ENCODE results near the gene PGAP3.

The PGAP3 gene

GRCh38 chr17:39639566-39640458 is 48.0 kb downstream of the PGAP3 start:
- TF ChIP-seq CTCF (IDR thresholded peaks at IDR 0.05), result no peak

GRCh38 chr17:39639043-39639442 is 48.8 kb downstream of the PGAP3 start:
- TF ChIP-seq CTCF (IDR thresholded peaks at IDR 0.05), result no peak

- no peak for TF ChIP-seq CTCF (IDR thresholded peaks at IDR 0.05)
These were observed 49.5 kb downstream of the PGAP3 start for GRCh38 chr17:39638317-39638716.

- no peak; the same call in 1 of the 2 replicates for TF ChIP-seq CTCF (IDR thresholded peaks at IDR 0.05)
These were observed 50.7 kb downstream of the PGAP3 start, which contains the start of gene STARD3 for GRCh38 chr17:39636927-39637736. STARD3 (plus strand) TSS chr17:39637144; CDS start chr17:39653532, 16,388 bp downstream.

GRCh38 chr17:39636587-39636926 is 51.3 kb downstream of the PGAP3 start:
- no peak for TF ChIP-seq CTCF (IDR thresholded peaks at IDR 0.05)

- no peak for TF ChIP-seq CTCF (IDR thresholded peaks at IDR 0.05)
These were observed 52.2 kb downstream of the PGAP3 start for GRCh38 chr17:39635614-39636176.

GRCh38 chr17:39634384-39634871 is 53.4 kb downstream of the PGAP3 start:
- peak; percentile 81 for TF ChIP-seq CTCF (IDR thresholded peaks at IDR 0.05)
